ENCODE data around the gene PYGM. TPM values are rescaled to one million over a fixed set of nuclear protein-coding genes. Genes with fewer than 3 reads are reported as not detected.

PYGM gene
- total RNA-seq, 1 donor from 2014 or later, result 3.1 TPM

DNA sequence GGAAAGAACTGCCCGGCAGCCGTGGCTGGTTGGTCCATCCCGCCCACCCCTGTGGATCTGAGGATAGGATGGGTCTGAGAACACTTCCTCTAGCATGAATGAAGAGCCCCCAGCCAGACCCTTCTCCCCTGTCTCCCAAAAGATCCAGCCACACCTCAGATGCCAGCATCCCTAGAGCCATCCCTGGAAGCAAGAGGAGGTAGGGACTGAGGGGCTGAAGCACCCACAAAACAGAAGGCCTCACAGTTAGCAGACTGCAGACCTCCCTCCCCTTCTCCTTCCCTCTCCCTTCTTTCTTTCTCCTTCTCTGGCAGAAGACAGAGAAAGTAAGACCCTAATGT, 38.4 kb downstream of the PYGM start:
- no peak for DNase-seq
- no peak overlapping the region for H3K27ac Mint-ChIP-seq
- peaks cover 3% of the 10 kb centered on the region for H3K36me3 Mint-ChIP-seq (ENCODE audit: low read depth)
- intact Hi-C loops (cut with micrococcal nuclease), result loop anchor here (5.0 kb wide), 1 partner anchor 169 kb away; no protein-coding TSS in a partner anchor
- H3K27me3 Mint-ChIP-seq, result peaks cover 54% of the 10 kb centered on the region
- H3K4me3 Mint-ChIP-seq, result no peak overlapping the region
- H3K9me3 Mint-ChIP-seq, result no peaks in the 10 kb centered on the region
- H3K4me1 Mint-ChIP-seq, result peaks cover 14% of the 10 kb centered on the region

DNA sequence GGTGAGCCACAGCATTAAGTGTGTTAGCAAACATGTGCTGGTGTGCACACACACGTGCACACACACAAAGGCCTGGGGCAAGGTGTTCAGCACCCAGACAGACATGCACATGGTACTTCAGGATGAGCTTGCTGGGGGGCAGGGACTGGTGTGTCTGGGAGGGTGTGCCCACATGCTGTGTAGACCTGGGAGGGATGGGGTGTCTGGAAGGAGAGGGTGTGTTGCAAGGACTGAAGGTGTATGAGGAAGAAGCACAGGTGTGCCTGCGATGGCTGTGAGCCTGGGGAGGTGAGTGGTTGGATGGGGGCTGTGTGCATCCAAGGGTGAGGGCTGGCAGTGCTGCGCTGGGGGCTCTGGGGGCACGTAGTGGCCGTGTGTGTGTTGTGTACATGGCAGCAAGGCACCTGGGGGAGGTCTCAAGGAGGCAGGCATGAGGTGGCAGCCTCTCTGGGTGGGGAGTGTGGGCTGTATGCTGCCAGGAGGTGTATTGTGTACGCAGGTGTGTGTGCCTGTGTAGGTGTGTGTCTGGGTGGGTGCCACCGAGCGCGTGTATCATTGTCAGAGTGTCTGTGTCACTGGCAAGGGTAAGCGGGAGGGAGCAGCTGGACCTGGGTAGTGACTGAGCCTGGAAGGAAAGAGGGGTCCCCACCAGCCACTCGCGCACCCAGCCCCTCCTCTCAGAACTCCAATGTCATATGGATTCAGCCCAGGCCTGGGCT, 39.0 kb downstream of the PYGM start:
- Mint-ChIP-seq H3K9me3 (no peaks in the 10 kb centered on the region), H3K27ac (no peak overlapping the region), H3K4me3 (no peak overlapping the region), H3K4me1 (peaks cover 14% of the 10 kb centered on the region), H3K36me3 (ENCODE audit: low read depth) (peaks cover 3% of the 10 kb centered on the region), H3K27me3 (peaks cover 59% of the 10 kb centered on the region)
- intact Hi-C loops (cut with micrococcal nuclease), result loop anchor here (5.0 kb wide), 1 partner anchor 168 kb away; no protein-coding TSS in a partner anchor
- no peak for DNase-seq

DNA sequence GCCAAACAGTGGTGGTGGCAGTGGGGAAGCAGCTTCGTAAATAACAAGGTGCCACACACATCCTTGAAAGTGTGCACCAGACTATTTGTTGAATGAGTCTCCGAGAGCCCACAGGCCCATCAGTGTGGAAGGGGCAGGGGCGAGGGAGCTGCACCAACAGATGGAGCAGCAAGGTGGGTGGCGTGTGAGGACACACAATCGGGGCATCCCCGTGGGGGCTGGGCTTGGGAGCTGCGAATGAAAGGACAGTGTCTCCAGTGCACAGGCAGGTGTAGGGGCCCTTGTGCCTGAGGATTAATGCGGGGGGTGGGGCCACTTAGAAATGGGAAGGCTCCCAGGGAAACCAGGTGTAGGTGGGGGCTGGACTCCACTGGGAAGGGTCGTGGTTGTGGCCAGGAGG, 39.6 kb downstream of the PYGM start:
- Mint-ChIP-seq H3K9me3 (no peaks in the 10 kb centered on the region), H3K27ac (no peak overlapping the region), H3K27me3 (peaks cover 64% of the 10 kb centered on the region), H3K4me1 (peaks cover 13% of the 10 kb centered on the region), H3K36me3 (ENCODE audit: low read depth) (no peaks in the 10 kb centered on the region), H3K4me3 (no peak overlapping the region)
- no peak for DNase-seq
- intact Hi-C loops (cut with micrococcal nuclease), result loop anchor here (5.0 kb wide), 1 partner anchor 168 kb away; no protein-coding TSS in a partner anchor

DNA sequence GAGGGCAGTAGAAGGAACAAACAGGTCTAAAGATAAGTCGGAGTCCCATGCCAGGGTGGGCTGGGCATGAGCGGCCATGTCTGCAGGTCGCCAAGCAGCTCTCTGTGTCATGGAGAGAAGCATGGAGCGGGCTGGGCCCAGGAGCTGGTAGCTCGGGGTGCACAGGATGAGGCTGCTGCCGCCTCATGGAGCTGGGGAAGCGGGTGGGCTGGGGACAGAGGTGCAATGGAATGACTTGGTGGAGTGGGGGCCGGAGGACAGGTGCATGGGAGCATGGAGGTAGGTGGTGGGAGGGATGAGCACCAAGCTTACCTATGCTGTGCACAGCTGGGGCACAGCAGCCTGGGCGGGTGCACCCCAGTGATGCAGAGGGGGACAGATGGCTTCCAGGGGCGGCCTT, 40.4 kb downstream of the PYGM start:
- Mint-ChIP-seq H3K27me3 (peaks cover 72% of the 10 kb centered on the region), H3K27ac (no peak overlapping the region), H3K4me1 (peaks cover 9% of the 10 kb centered on the region), H3K9me3 (no peaks in the 10 kb centered on the region), H3K36me3 (ENCODE audit: low read depth) (no peaks in the 10 kb centered on the region), H3K4me3 (no peak overlapping the region)
- intact Hi-C loops (cut with micrococcal nuclease), result no loop called here
- no peak for DNase-seq

DNA sequence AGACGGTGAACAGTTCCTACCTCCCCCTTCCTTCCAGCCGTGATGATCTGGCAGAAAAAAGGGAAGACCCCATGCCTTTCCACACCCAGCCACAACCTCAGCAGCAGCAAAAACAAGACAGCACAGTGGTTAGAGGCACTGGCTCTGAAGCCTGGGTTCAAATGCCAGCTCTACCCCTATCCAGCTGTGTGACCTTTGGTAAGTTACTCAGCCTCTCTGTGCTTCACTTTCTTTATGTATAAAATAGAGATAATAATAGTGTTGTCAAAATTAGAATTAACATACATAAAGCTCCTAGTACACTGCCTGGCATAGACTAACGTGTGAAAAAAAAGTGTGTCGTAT, 41.0 kb downstream of the PYGM start:
- intact Hi-C loops (cut with micrococcal nuclease), result no loop called here
- Mint-ChIP-seq H3K4me3 (no peak overlapping the region), H3K4me1 (peaks cover 4% of the 10 kb centered on the region), H3K9me3 (no peaks in the 10 kb centered on the region), H3K27me3 (peaks cover 79% of the 10 kb centered on the region), H3K36me3 (ENCODE audit: low read depth) (no peaks in the 10 kb centered on the region), H3K27ac (no peak overlapping the region)
- DNase-seq, result no peak

DNA sequence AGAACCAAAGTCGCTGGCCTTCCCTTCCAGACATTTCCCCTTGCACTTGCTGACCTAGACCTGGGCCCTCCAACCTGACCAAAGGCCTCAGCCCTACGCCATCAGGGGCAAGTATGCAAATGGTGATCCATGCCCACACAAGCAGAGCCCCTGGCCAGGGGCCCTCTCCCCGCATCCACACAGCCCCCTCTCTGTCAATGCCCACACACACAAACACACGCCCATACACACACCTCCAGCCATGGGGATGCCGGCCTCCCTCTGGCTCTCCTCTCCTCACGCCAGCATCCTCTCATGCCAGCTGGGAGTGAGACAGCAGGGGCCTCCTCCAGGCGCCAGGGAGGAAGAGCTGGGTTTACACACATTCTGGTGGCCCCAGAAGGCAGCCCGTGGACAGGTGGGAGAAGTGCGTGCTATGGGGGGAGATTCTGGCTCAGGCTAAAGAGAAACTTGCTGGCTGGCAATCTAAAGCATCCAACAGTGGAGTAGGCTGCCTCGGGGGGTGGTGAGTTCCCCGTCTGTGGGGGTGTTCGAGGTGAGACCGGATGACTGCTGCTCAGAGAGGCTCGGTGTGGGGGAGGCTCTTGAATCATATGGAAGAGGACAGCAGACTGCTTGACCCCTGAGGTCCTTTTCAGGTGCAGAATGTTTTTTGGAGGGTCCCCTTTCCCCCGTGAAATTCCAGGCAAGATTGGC, 41.5 kb downstream of the PYGM start:
- H3K9me3 Mint-ChIP-seq, result no peaks in the 10 kb centered on the region
- H3K36me3 Mint-ChIP-seq (ENCODE audit: low read depth), result no peaks in the 10 kb centered on the region
- no peak for DNase-seq
- H3K27ac Mint-ChIP-seq, result no peak overlapping the region
- no peak overlapping the region for H3K4me3 Mint-ChIP-seq
- peaks cover 2% of the 10 kb centered on the region for H3K4me1 Mint-ChIP-seq
- intact Hi-C loops (cut with micrococcal nuclease), result no loop called here
- H3K27me3 Mint-ChIP-seq, result peaks cover 79% of the 10 kb centered on the region

DNA sequence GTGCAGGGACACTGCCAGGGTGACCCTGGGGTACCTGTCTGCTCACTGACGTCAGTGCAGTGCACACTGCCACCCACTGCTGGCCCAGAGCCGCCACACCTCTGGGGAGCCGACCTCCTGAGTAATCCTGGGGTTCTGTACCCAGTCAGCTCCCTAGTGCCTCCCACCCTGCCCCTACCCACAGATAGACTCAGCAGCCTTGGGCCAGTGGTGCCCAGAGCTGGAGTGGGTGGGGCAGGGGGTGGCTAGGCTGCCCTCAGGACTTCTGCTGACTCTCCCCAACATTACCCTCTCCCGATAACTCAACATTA, 42.6 kb downstream of the PYGM start:
- intact Hi-C loops (cut with micrococcal nuclease), result no loop called here
- no peaks in the 10 kb centered on the region for H3K9me3 Mint-ChIP-seq
- no peak for DNase-seq
- H3K4me3 Mint-ChIP-seq, result no peak overlapping the region
- no peak overlapping the region for H3K27ac Mint-ChIP-seq
- peaks cover 78% of the 10 kb centered on the region for H3K27me3 Mint-ChIP-seq
- no peaks in the 10 kb centered on the region for H3K4me1 Mint-ChIP-seq
- no peaks in the 10 kb centered on the region for H3K36me3 Mint-ChIP-seq (ENCODE audit: low read depth)

DNA sequence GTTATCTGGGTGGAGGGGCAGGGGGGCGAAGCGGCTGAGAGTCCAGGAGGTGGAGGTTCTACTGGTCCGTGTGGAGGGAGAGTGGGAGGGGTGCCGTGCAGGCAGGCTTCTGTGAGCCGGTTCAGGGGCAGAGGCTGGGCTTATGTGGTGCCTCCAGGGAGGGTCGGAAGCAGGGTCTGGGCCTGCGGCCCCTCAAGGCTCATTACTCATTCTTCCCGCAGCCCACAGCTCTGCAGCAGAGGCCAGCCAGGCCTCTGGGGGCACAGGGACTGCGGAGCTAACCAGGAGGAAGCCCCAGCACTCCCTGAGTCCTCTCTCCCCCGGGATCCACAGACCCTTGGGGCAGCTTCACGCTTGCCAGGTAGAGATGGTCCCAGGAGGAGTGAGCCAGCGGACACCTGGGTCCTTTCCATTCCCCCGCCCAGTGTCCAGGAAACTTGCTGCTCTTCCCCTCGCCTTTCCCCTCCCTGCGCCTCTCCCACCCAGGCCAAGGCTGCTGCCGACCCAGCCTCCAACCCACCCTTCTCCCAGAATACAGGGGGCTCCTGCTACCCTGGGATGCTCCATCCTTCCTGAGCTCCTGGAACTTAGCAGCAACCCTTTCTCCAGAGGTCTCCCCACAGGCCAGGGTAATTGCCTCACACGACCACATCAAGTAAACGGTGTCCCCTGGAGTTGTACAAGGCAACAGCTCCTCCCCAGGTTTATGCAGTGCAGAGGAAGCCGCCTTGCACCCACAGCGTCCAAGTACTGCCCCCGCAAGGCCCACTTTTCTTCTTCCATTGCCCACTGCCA, 43.1 kb downstream of the PYGM start:
- DNase-seq, result no peak
- Mint-ChIP-seq H3K27me3 (peaks cover 78% of the 10 kb centered on the region), H3K9me3 (no peaks in the 10 kb centered on the region), H3K4me3 (no peak overlapping the region), H3K4me1 (peaks cover 2% of the 10 kb centered on the region), H3K27ac (no peak overlapping the region), H3K36me3 (ENCODE audit: low read depth) (no peaks in the 10 kb centered on the region)
- intact Hi-C loops (cut with micrococcal nuclease), result no loop called here

DNA sequence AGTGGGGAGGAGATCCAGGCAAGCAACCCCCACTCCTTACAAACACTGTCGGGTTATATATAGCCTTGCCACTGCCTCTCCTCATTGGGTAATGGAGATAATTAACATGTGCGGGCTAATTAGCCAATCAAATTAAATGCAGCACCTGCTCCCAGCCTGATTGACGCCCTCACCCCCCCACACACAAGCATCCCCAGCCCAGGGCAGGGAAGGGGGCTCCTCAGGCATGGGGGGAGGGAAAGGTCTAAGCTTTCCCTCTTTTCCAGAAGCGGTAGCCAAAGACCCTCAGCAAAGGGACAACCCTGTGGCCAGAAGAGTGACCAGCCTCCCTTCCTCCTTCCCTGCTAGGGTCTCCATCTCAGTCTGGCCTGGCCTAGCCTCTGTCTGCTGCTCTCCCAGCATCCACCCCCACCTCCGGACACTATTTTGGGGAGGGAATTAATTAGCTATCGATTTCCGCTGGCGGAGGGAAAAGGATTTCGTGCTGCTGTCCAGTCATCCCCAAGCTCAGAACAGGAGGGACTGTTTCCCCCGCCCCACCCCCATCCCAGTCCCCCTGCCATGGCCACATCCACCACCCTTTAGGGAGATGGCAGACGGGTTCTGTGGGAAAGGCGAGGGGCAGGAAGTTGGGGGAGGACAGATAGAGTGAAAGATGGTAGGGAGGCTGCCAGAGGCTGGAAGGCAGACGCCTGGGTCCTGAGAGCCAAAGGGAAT, 43.9 kb downstream of the PYGM start:
- Mint-ChIP-seq H3K27ac (no peak overlapping the region), H3K9me3 (no peaks in the 10 kb centered on the region), H3K27me3 (peaks cover 77% of the 10 kb centered on the region), H3K4me3 (no peak overlapping the region), H3K4me1 (peaks cover 2% of the 10 kb centered on the region), H3K36me3 (ENCODE audit: low read depth) (no peaks in the 10 kb centered on the region)
- intact Hi-C loops (cut with micrococcal nuclease), result no loop called here
- no peak for DNase-seq

DNA sequence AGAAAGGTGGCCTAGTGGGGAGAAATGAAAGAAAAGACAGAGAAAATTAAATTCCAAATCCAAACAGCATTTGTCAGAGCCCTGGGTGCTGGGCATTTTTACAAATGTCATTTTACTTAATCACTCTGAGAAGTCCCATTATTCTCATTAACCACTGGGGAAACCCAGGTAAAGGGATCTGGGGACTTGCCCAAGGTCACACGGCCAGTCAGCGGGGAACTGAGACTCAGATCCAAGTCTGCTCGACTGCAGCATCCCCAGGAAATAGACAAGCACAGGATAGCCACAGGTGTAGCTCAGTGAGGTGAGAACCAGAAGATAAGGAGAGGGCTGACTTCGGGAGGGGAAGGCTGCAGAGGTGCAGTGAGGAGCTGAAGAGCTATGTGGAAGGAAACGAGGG, 44.7 kb downstream of the PYGM start:
- Mint-ChIP-seq H3K9me3 (no peaks in the 10 kb centered on the region), H3K4me1 (peaks cover 2% of the 10 kb centered on the region), H3K27me3 (peaks cover 77% of the 10 kb centered on the region), H3K4me3 (no peak overlapping the region), H3K36me3 (ENCODE audit: low read depth) (no peaks in the 10 kb centered on the region), H3K27ac (no peak overlapping the region)
- DNase-seq, result no peak
- intact Hi-C loops (cut with micrococcal nuclease), result no loop called here

DNA sequence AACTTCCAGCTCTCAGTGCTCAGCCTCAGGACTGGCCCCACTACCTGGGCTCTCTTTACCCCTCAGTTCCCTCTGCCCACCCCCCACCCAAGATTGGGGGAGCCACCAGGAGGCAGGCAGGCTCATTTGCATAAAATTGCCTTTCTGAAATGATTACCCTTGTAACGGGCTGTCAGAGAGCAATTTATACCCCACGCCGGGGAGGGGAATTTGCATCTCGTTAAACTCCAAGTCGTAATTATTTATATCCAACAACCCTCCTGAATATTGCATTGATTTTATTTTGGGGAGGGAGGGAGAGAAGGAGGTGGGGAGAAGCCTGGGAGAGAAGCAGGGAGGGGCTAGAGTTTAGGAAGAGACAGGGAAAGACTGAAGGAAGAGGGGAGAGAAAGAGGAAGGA, 45.1 kb downstream of the PYGM start:
- Mint-ChIP-seq H3K27me3 (peaks cover 77% of the 10 kb centered on the region), H3K9me3 (no peaks in the 10 kb centered on the region), H3K4me1 (peaks cover 2% of the 10 kb centered on the region), H3K36me3 (ENCODE audit: low read depth) (no peaks in the 10 kb centered on the region), H3K4me3 (no peak overlapping the region), H3K27ac (no peak overlapping the region)
- DNase-seq, result no peak
- intact Hi-C loops (cut with micrococcal nuclease), result no loop called here

DNA sequence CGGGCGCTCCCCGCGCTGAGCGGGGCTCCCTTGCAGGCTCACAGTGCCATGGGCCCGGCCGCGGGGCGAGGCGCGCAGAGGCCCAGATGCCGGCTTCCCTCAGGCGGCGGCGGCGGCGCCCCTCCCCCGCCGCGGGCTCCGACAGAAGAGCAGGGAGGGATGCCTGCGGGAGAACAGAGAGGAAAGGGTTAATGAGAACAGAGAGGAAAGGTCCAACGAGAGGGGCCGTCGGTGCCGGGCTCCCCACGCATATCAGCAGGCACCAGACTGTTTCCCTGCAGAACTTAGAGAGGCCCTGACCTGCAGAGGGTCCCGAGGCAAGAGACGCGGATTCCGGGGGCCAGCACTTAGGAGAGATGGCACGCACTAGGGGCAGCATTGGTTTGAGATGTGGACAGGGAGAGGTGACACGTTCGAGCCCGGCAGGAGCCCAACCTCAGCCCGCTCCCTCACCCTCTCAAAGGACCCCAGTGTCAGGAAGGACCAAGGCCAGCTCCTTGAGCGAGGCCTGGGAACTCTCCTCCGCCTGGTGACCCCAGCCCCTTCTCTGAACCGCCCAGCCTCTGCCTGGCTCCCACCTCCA, 45.9 kb downstream of the PYGM start:
- no peaks in the 10 kb centered on the region for H3K36me3 Mint-ChIP-seq (ENCODE audit: low read depth)
- H3K4me1 Mint-ChIP-seq, result peaks cover 2% of the 10 kb centered on the region
- H3K9me3 Mint-ChIP-seq, result no peaks in the 10 kb centered on the region
- no peak for DNase-seq
- H3K4me3 Mint-ChIP-seq, result no peak overlapping the region
- intact Hi-C loops (cut with micrococcal nuclease), result no loop called here
- no peak overlapping the region for H3K27ac Mint-ChIP-seq
- peaks cover 75% of the 10 kb centered on the region for H3K27me3 Mint-ChIP-seq

DNA sequence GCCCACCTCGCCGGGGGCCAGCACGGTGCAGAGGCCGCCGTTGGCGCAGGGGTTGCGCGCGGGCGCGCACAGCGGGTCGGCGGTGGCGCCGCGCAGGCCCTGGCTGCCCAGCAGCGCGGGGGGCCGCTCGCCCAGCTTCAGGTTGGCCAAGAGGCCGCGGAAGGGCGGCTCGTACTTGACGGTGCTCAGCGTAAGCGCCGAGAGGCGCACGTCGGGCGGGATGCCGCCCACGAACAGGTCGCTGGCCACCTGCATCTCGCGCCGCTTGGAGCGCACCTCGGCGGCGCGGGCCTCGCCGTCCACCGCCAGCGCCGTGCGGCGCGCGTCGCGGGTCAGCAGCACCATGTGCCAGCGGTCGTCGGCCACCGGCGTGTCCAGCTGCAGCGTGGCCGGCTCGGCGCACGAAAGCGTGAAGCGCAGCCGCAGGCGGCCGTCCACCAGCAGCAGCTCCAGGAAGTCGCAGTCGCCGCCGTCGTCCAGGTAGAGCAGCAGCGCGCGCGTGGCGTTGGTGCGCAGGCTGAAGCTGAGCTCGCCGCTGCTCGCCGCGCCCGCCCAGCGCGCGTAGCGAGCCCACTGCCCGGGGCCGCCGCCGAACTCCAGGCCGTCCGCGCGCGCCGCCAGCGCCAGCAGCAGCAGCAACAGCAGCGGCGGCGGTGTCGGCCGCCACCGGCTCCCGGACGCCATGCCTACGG, 46.6 kb downstream of the PYGM start:
- Mint-ChIP-seq H3K36me3 (ENCODE audit: low read depth) (no peaks in the 10 kb centered on the region), H3K4me1 (peaks cover 2% of the 10 kb centered on the region), H3K9me3 (no peaks in the 10 kb centered on the region), H3K27me3 (peaks cover 75% of the 10 kb centered on the region), H3K4me3 (no peak overlapping the region), H3K27ac (no peak overlapping the region)
- DNase-seq, result peak; percentile 70
- intact Hi-C loops (cut with micrococcal nuclease), result no loop called here
